Measurements from ENCODE around the gene TTC28.

TTC28 gene

GRCh38 chr22:28025333-28025732 lies 654.3 kb downstream of the TTC28 start:
- TF ChIP-seq EZH2phosphoT487 (conservative IDR thresholded peaks at IDR 0.05; ENCODE audit: low read length), result no peak
- TF ChIP-seq CTCF (IDR thresholded peaks at IDR 0.05; ENCODE audit: insufficient read depth, low read length, poor library complexity, severe bottlenecking), result no peak
- Histone ChIP-seq H3K9me2 (replicated peaks; ENCODE audit: insufficient read depth, low read length) (no peaks in the 10 kb centered on the region), H2AFZ (ENCODE audit: low read depth, low read length, severe bottlenecking) (no peak overlapping the region), H3K4me2 (ENCODE audit: low read depth, low read length, poor library complexity, severe bottlenecking) (no peak overlapping the region), H4K20me1 (ENCODE audit: low read depth, low read length) (no peaks in the 10 kb centered on the region), H3K79me2 (ENCODE audit: insufficient read depth, low read length) (no peaks in the 10 kb centered on the region), H3K9ac (ENCODE audit: low read length) (no peak overlapping the region), H3K9me3 (ENCODE audit: insufficient read depth, low read length) (no peaks in the 10 kb centered on the region), H3K36me3 (ENCODE audit: low read length) (no peaks in the 10 kb centered on the region), H3F3A (ENCODE audit: insufficient read depth) (no peaks in the 10 kb centered on the region), H3K27ac (ENCODE audit: low read depth, low read length) (no peak overlapping the region), H3K4me3 (ENCODE audit: insufficient read depth, low read length, poor library complexity, severe bottlenecking) (no peak overlapping the region), H3K27me3 (ENCODE audit: low read length) (no peaks in the 10 kb centered on the region)

GRCh38 chr22:28024422-28024888 lies 655.2 kb downstream of the TTC28 start:
- Histone ChIP-seq H3F3A (ENCODE audit: insufficient read depth) (no peaks in the 10 kb centered on the region), H3K27me3 (ENCODE audit: low read length) (no peaks in the 10 kb centered on the region), H3K4me3 (ENCODE audit: insufficient read depth, low read length, poor library complexity, severe bottlenecking) (no peak overlapping the region), H3K9ac (ENCODE audit: low read length) (no peak overlapping the region), H3K9me2 (replicated peaks; ENCODE audit: insufficient read depth, low read length) (no peaks in the 10 kb centered on the region), H2AFZ (ENCODE audit: low read depth, low read length, severe bottlenecking) (no peak overlapping the region), H3K9me3 (ENCODE audit: insufficient read depth, low read length) (no peaks in the 10 kb centered on the region), H3K79me2 (ENCODE audit: insufficient read depth, low read length) (no peaks in the 10 kb centered on the region), H4K20me1 (ENCODE audit: low read depth, low read length) (no peaks in the 10 kb centered on the region), H3K36me3 (ENCODE audit: low read length) (no peaks in the 10 kb centered on the region), H3K27ac (ENCODE audit: low read depth, low read length) (no peak overlapping the region), H3K4me2 (ENCODE audit: low read depth, low read length, poor library complexity, severe bottlenecking) (no peak overlapping the region)
- TF ChIP-seq EZH2phosphoT487 (conservative IDR thresholded peaks at IDR 0.05; ENCODE audit: low read length), result no peak
- no peak for TF ChIP-seq CTCF (IDR thresholded peaks at IDR 0.05; ENCODE audit: insufficient read depth, low read length, poor library complexity, severe bottlenecking)

- no peaks in the 10 kb centered on the region for H3K9me2 ChIP-seq (replicated peaks; ENCODE audit: insufficient read depth, low read length)
- no peaks in the 10 kb centered on the region for H3K36me3 ChIP-seq (ENCODE audit: low read length)
- no peak overlapping the region for H3K27ac ChIP-seq (ENCODE audit: low read depth, low read length)
- no peaks in the 10 kb centered on the region for H3K79me2 ChIP-seq (ENCODE audit: insufficient read depth, low read length)
- no peaks in the 10 kb centered on the region for H4K20me1 ChIP-seq (ENCODE audit: low read depth, low read length)
- no peaks in the 10 kb centered on the region for H3K9me3 ChIP-seq (ENCODE audit: insufficient read depth, low read length)
- no peaks in the 10 kb centered on the region for H3F3A ChIP-seq (ENCODE audit: insufficient read depth)
- H3K9ac ChIP-seq (ENCODE audit: low read length), result no peak overlapping the region
- no peak overlapping the region for H3K4me2 ChIP-seq (ENCODE audit: low read depth, low read length, poor library complexity, severe bottlenecking)
- H3K4me3 ChIP-seq (ENCODE audit: insufficient read depth, low read length, poor library complexity, severe bottlenecking), result no peak overlapping the region
- H2AFZ ChIP-seq (ENCODE audit: low read depth, low read length, severe bottlenecking), result no peak overlapping the region
- H3K27me3 ChIP-seq (ENCODE audit: low read length), result no peaks in the 10 kb centered on the region
- TF ChIP-seq EZH2phosphoT487 (conservative IDR thresholded peaks at IDR 0.05; ENCODE audit: low read length), result no peak
- TF ChIP-seq CTCF (IDR thresholded peaks at IDR 0.05; ENCODE audit: insufficient read depth, low read length, poor library complexity, severe bottlenecking), result no peak
These were observed 655.9 kb downstream of the TTC28 start for GRCh38 chr22:28023774-28024173.

All from SU-DHL-6 (cell line).